Measurements from ENCODE around the gene SPTBN4.

DNA sequence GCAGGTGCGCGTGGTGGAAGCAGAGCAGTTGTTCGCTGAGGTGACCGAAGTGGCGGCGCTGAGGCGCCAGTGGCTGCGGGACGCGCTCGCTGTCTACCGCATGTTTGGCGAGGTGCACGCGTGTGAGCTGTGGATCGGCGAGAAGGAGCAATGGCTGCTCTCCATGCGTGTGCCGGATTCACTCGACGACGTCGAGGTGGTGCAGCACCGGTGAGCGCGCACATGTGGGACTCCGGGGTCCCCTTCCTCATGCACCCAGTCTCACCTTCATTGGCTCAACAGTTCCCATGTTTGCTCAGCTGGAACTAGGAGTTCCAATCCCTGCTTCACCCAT, 46.5 kb downstream of the SPTBN4 start:
- TF ChIP-seq, protein P1, sequence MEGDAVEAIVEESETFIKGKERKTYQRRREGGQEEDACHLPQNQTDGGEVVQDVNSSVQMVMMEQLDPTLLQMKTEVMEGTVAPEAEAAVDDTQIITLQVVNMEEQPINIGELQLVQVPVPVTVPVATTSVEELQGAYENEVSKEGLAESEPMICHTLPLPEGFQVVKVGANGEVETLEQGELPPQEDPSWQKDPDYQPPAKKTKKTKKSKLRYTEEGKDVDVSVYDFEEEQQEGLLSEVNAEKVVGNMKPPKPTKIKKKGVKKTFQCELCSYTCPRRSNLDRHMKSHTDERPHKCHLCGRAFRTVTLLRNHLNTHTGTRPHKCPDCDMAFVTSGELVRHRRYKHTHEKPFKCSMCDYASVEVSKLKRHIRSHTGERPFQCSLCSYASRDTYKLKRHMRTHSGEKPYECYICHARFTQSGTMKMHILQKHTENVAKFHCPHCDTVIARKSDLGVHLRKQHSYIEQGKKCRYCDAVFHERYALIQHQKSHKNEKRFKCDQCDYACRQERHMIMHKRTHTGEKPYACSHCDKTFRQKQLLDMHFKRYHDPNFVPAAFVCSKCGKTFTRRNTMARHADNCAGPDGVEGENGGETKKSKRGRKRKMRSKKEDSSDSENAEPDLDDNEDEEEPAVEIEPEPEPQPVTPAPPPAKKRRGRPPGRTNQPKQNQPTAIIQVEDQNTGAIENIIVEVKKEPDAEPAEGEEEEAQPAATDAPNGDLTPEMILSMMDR (conservative IDR thresholded peaks at IDR 0.05; ENCODE audit: low read depth, low read length): no peak
- no peak for TF ChIP-seq POLR2A (IDR thresholded peaks at IDR 0.05; ENCODE audit: low read depth, low read length)
- no peak for TF ChIP-seq FOS (IDR thresholded peaks at IDR 0.05; ENCODE audit: low read depth, low read length)
- no peak for TF ChIP-seq BHLHE40 (IDR thresholded peaks at IDR 0.05; ENCODE audit: low read depth, low read length)
- TF ChIP-seq CEBPB (IDR thresholded peaks at IDR 0.05; ENCODE audit: low read depth, low read length): no peak
- TF ChIP-seq CHD1 (IDR thresholded peaks at IDR 0.05; ENCODE audit: low read depth, low read length): no peak
- no peak for TF ChIP-seq RFX5 (IDR thresholded peaks at IDR 0.05; ENCODE audit: low read depth, low read length)
- TF ChIP-seq, protein P2, sequence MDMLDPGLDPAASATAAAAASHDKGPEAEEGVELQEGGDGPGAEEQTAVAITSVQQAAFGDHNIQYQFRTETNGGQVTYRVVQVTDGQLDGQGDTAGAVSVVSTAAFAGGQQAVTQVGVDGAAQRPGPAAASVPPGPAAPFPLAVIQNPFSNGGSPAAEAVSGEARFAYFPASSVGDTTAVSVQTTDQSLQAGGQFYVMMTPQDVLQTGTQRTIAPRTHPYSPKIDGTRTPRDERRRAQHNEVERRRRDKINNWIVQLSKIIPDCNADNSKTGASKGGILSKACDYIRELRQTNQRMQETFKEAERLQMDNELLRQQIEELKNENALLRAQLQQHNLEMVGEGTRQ (IDR thresholded peaks at IDR 0.05; ENCODE audit: low read depth, low read length): no peak
- TF ChIP-seq MAFK (IDR thresholded peaks at IDR 0.05; ENCODE audit: low read depth, low read length): no peak
- no peak for TF ChIP-seq MXI1 (IDR thresholded peaks at IDR 0.05; ENCODE audit: borderline replicate concordance, low read depth, low read length)
- TF ChIP-seq NFE2L2 (IDR thresholded peaks at IDR 0.05; ENCODE audit: low read depth, low read length): no peak
- TF ChIP-seq RAD21 (IDR thresholded peaks at IDR 0.05; ENCODE audit: low read length): no peak
- no peak for TF ChIP-seq MAZ (IDR thresholded peaks at IDR 0.05; ENCODE audit: borderline replicate concordance, low read depth, low read length)
- TF ChIP-seq RCOR1 (IDR thresholded peaks at IDR 0.05; ENCODE audit: insufficient replicate concordance, low read length): no peak
